OCI-LY3 (cell line): ENCODE measurements around the gene WDR70.

Experiments used
- CTCF ChIP-seq: fragments of 200-600, 300-600 bp; sonication (generic); IDR thresholded peaks from 2 replicates; pipeline ENCODE4 v1.5.1; 2014; ENCODE audit warnings: antibody characterized with exemption, low read length, low read depth
- EZH2phosphoT487 ChIP-seq: fragments of 200-600 bp; shearing (Covaris generic); IDR thresholded peaks from 2 replicates; pipeline ENCODE4 v1.6.1; 2018; ENCODE audit warnings: antibody characterized with exemption, mixed run types, low read depth

DNA sequence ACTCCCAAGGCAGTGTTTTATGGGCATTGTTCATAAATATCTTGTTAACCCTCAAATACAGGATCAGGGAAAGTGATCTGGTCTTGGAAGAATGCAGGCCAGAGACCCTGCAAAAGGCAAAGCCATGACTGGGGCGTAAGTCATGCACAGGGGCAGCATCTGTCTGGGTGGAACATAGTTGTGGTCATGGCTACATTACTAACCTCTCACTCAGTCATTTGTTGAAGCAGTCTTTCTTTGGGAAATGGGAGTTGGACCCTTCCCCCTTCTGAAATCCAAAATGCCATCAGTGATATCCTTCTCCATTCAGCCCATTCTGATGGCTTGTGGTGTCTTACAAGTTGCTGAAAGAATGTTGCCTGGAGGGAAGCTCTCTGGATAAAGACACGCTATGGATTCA lies 392.6 kb downstream of the WDR70 start:
- TF ChIP-seq CTCF (no peak), EZH2phosphoT487 (no peak)
